Stimulated activated CD4-positive, alpha-beta T cell treated with anti-CD3 and anti-CD28 coated beads, Interleukin-15, amount 100 ng/mL, for 1 hour (primary cell): ENCODE measurements around the gene KSR2.

Experiments used
- DNase-seq, 2 donors: peaks; one replicate each; pipeline ENCODE4 v3.0.0-alpha.2; 2020; ENCODE audit warnings: low read depth in 1 of 2, low spot score in 1 of 2

The KSR2 gene

DNA sequence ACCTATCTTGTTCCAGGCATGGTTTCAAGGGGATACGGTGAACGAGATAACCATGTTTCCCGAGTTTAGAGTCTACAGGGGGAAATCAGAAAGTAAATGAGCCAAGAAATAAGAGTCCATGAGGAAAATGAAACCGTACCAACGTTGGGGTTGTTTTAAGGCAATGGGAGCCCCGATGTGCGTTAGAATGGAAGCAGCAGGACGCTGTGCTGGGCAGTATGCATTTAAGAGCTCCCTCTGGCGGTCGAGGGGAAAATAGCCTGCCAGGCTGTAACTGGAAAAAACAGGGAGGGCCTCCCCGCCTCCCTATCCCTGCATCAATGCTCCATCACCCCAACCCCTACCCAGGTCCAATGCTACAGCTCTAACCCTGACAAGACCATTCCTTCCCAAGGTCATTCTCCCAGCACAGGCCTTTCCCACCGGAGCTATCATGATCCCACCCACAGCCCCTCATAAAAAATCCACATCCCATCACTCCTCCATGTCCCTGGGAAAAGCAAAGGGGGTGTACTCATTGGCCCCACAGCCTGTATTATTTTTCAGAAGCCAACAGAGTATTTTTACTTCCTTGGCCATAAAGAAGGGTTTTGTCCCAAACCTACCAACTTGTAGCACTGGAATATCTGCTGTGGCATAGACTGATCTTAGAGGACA lies 381.0 kb downstream of the KSR2 start:
- DNase-seq = peak in 1 of 2 donors; percentile 8

DNA sequence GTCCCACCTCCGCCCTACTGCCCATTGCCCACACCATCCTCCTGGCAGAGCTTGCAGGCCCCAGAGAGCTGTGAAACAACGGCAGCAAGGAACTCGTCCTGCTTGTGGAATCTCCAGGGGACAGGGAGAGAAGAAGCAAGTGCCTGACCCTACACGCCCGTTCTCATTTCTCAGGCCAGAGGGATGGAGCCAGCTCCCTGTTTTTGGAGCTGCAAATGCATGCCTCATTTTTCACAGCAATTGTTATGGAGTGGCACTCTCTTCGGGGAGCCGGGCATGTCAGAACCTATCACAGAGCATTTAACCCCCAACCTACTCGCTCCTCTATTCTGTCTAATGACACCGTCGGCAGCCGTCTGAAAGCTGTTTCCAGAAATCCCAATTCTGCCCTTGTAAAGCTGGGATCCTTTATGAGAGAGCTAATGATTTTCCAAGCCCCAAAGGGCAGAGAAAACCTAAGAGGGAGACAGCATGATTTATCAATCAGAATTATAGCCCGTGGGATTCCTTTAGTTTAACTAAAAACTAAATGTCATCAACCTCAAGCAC lies 385.0 kb downstream of the KSR2 start:
- no peak for DNase-seq

DNA sequence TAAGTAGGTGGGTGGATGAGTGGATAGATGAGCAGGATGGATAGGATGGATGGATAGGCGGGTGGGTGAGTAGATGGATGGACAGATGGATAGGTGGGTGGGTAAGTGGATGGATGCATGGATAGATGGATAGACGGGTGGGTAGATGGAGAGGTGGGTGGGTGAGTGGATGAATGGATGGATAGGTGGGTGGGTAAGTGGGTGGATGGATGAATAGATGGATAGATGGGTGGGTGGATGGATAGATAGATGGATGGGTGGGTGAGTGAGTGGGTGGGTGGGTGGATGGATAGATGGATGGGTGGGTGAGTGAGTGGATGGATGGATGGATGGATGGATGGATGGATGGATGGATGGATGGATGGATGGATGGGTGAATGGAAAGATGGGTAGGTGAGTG lies 385.7 kb downstream of the KSR2 start:
- DNase-seq = no peak

DNA sequence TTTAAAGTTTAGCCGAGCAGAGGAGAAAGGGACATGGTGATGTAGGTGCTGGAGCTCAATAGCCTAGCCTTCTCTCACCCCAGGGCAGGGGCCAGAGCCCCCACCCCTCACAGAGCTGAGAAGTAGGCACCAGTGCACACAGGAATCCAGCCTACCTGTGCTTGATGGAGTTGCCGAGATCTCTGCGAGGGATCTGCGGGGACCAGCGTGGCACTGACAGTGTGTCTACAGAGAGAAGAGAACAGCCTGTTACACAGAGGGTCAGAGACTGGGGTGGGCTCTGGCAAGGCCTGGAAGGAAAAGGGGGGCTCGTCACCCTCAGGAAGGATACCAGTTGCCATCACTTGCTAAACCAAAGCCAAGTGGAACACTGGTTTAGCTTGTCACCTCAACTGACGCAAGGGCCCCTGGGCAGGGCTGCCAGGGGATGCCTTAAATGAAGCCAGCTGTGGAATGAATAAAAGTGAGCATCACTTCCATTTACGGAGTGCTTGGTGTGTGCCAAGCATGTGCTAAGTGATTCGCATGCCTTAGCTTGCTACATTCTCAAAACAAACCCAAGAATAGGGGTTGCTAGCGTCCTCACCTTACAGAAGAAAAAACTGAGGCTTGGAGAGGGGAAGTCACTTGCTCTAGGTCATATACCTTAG lies 386.5 kb downstream of the KSR2 start:
- no peak for DNase-seq

DNA sequence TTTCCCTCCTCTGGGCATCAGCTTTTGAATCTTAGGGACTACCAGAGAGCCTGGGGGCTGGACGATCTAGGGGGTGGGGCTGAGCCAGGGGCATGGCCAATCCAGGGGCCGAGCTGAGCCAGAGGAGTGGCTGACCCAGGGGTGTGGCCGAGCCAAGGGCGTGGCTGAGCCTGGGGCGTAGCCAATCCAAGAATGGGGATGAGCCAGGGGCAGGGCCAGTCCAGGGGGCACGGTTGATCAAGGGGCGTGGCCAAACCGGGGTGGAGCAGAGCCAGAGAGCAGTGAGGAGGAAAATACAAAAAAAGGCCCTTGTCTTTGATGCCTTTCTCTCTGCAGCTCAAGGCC lies 388.1 kb downstream of the KSR2 start:
- no peak for DNase-seq

DNA sequence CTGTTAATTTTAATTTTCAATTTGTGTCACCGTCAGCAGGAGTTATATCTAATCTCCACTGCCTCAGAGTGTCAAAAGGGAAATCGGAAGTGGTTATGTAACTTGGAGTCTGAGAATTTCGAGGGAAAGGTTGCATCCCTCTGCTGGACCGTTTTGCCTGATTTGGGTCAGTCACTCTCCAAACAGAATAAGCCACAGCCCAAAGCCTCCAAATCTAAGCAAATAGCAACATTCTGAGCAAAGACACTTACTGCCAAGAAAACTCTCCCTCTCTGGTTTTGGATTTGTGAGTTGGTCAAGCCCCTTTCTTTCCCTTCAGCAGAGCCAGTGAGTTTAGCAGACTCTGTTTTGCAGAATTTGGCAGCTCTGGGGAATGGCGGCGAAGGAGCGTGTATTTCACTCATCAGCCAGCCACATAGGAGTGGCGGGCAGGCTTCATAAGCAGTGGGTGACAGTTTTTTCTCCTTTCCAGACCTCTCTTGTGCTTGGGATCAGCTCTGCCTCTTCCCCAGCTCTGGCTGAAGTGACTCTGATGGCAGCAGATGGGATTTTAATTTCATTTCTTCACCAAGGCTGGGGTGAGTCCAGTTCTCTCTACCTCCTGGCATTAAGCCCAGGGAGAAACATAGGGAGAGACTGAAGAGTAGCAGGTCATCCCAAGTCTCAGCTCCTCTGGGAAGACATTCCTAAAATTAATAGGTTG lies 388.6 kb downstream of the KSR2 start:
- no peak for DNase-seq

DNA sequence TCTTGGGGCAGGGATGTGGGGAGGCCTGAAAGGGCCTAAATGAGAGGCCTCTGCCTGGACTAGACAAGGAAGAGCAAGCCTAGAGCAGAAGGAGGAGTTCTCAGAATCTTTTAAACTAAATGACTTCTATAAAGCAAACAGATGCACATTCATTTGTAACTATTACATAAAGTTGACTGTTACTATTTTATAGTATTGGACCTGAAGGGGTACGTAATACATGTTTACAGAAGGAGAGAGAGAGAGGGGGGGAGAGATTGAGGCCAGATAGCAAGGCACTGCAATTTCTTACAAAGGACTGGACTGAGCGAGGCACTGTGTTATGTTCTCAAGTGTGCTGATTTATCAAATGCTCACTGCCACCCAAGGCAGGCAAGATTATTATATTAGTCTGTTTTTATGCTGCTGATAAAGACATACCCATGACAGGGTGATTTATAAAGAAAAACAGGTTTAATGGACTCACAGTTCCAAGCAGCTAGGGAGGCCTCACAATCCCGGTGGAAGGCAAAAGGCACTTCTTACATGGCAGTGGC lies 391.6 kb downstream of the KSR2 start:
- no peak for DNase-seq

DNA sequence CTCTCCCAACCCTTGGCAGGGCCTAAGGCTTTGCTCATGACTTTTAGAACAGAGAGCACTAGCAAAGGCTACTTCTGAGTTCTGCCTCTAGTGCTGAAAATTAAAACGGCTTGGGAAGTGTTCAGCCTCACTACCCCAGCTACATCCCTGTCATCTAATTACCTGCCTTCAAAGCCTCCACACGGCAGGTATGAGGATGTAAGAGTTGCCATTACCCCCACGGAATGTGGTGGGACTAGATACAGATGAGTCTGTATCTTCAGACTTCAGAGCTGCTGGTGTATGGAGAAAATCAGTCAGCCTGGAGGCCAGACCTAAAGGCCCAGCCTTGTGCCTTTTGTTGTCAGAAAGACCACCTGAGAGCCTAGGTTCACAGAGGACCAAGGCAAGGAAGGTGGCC lies 392.7 kb downstream of the KSR2 start:
- DNase-seq = no peak

DNA sequence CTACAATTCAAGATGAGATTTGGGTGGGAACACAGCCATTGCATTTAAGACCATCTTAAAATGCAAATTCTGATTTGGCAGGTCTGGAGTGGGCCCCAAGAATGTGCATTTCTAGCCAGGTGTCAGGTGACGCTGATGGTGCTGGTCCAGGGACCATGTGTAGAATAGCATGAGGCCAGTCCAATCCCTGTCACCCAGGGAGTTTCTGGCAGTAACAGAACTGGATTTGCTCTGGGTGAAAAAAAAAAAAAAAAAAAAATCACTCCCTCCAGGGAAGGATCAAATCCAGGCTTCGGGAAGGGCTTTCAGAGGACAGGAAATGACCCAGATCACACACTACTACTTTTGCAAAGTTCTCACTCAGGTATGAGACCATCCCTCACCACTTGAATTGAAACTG lies 394.1 kb downstream of the KSR2 start:
- no peak for DNase-seq

DNA sequence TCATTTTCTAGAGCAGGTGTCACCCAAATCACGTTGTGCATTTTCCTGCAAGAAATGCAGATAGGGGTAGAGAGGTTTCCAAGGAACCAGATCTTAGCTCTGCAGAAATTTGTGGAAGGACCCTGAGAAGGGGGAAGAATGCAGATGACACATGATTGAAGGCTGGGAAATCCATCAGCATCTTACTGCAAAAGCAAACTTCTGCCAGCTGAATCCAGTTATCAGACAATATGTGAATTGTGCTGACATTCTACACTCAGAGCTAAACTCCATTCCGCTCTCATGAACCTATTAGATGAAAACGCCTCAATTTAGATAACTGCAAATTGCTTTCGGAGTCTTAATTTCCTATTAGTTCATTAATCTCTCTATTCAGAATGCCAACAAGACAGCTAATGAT lies 396.0 kb downstream of the KSR2 start:
- DNase-seq = no peak

DNA sequence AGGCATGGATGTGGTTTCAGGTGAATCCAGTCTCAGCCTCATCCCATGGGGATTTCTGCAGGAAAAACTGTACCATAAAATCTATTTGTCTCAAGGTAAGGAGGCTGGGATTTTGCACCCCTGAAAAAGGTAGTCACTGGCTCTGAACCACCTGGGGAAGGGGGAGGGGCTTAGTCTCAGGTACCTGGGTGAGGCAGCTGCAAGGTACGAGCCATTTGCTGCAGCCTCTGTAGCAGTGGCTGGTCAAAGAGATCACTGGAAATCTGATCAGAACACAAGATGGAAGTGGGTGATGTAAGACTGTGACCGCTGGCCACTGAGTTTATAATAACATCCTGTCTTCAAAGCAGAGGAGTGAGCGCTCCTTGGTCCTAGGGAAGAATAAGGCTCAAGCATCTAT lies 397.5 kb downstream of the KSR2 start:
- DNase-seq = no peak

DNA sequence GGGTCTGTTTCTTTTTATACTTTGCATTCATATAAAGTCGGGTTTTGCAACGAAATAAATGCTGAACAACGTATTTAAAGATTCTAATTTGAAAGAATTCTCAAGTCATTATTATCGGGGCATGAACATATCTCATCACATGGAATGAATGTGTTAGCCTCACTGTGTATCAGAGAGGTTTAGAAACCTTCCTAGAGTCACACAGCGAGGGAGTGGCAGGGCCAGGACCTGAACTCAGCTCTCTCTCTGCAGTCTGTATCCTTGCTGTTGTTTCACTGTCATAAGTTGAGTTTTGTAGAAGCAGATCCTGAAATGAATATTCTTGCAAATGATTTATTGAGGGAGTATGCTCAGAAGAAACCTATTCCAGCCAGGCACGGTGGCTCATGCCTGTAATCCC lies 398.2 kb downstream of the KSR2 start:
- DNase-seq = no peak

DNA sequence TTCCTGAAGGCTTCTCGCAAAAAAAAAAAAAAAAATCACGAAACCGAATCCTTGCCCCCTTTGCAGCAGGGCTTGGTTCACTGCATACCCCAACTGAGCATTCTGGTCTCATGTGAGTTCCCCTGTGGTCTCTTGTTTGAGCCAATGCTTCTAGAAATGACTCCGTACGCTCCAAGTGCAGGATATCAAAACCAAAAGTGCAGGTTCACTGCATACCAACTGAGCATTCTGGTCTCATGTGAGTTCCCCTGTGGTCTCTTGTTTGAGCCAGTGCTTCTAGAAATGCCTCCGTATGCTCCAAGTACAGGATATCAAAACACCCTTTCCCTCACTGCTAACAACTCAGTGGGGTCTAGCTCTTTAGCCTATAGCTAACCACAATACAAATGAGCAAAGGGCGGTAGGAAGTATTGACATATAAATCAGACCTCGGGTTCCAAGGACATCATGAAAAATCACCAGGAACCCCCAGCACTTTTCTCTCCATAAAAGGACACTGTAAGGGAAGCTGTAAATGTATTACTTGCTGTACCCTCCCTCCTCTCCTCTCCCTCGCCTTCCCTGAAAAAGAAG lies 401.1 kb downstream of the KSR2 start:
- DNase-seq = no peak

DNA sequence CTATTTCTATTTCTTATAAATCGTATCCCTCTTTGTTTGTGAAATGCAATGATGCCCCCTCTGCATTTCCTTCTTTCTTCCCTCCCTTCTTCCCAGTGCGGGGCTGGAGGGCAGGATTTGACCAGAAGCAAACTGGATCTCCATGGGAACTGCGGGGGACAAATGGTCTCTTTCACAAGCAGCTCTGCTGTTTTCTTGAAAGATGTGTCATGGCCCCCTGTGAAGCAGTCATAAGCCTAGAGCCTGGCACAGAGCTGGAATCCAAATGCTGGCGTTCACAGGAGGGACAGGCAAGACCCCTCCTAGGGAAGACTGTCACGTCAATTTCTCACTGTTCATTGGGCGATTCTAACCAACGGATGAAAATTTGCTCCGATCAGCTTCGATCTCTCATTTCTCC lies 403.9 kb downstream of the KSR2 start:
- DNase-seq = no peak

DNA sequence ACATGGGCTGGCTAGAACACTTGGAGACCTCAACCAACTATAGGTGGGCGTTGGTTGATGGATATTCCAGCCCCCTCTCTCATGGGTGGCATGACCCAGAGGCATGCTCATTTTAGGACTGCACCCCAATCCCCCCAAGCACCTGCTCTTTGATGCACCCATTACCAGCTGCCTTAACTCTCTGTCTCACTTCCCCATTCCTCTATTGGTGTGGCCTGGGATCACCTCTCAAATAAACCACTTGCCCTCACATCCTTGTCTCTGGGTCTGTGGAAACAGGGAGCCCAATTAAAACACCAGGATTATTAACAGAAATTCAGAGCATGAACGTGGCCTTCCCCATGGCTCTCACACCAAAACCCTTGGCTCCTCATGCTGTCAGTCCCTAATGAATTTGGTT lies 405.1 kb downstream of the KSR2 start:
- no peak for DNase-seq

DNA sequence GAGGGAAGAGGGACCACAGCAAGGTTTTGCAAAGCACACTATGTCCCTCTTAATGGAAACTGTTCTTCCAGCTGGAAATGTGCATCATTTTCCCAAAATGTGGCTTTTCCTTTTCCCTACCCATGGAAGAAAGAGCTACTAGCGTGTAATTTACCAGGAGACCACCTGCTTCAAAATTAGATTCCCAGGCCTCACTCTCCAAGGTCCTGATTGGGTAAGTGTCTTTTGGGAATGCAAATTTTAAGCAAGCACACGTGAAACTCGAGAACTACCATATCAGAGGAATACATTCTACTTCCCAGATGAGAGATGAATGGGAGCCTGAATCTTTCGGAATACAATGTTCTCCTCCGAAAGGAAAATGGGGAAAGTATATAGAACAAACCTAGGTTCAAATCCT lies 405.8 kb downstream of the KSR2 start:
- DNase-seq = no peak

DNA sequence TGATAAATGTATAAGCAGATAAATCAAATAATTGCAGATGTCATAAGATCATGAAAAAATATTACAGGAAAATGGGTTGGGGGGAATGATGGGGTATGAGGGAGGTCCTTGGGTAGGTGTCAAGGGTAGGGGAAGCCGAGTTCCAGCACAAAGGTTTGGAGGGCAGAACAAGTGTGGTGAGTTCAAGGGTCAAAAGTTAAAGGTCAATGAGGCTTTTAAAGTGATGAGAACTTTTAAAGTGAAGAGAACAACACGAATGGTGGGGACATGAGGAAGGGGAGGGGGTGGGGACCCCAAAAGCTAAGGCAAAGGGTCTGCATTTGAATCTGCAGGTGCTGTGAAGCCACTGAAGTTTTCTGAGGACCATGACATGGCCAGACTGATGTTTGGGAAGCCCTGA lies 406.8 kb downstream of the KSR2 start:
- no peak for DNase-seq

DNA sequence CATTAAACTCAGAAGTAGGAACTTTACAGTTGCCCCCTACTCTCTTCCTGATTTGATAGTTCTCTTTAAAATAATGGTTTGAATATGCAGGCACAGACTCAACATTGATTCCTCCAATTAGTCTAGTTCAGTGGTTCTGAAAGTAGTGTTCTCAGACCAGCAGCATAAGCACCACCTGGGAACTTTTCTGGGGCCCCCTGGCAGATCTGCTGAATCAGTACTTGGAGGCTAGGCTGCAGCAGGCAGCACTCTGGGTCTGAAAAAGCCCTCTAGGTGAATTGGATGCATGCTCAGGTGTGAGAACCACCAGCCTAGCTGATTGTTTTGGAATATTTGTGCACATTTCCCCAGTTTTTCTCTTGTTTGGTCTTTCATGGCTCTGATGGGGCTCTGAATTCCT lies 408.8 kb downstream of the KSR2 start:
- no peak for DNase-seq

DNA sequence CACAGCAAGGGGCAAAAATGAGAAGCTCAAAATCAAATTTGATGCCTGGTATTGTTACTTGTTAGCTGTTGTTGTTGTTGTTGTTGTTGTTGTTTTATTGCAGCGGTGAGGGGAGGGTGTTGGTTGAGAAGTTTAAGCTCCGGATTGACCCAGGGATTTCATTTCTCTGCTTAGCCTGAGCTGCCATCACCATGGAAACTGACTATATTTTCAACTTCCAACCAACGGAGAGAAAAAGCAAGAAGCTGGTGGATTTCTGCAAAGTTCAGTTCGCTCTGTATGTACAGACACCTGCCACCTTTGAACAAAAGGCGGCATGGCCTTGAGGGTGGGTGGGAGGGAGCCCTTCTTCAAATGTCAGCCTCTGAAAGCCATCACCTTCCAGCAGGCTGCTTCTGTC lies 412.9 kb downstream of the KSR2 start:
- no peak for DNase-seq

DNA sequence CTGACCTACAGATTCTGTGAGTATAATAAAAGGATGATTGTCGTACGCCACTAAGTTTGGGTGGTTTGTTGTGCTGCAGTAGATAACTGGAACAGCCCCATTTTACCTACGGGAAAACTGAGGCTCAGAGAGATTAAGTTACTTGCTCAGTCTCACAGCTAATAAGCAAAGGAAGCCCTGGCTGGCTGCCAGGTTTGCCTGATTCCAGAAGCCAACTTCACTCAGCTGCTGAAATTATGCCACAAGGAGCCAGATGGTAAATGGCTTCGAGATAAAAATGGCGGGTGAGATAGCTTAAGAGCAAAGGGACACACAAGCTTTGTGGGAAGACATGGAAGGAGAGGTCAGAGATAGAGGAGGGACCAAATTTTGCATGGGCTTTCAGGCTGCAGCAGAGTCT lies 415.8 kb downstream of the KSR2 start:
- DNase-seq = no peak

DNA sequence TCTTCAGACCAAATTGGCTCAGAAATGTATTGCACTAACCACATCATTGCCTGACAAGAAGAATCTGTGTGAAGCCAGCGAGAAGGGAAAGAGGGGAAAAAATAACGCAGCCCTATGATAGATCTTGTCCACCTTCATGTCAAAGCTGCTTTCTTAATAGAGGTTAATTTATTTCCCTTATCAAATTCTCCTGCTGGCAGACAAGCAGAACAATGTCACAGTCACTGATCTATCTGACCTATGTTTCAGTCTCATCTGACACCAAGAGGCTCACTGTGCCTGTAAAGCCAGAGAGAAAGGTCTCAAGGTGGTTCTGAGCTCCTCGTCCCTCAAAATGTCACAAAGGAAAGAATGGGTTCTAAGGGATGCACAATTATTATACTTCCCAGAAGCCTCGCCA lies 417.1 kb downstream of the KSR2 start:
- no peak for DNase-seq

DNA sequence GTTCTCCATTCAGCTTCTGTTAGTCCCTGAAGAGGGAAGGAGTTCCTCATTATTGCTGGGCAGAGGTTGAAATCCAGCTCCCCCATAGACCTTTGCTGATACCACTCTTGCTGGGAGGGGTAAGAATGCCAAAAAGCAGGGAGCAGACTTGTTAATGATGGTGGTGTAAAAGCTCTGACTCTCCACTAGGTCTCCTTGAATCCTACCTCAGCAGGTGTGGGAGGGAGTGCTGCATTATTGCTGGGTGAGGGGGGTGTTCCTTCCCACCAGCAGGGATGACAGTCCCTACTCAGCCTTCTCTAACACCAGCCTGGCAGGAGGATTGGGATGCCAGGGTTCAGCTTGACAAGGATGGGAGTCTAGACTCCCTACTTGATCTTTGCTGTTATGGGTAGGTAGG lies 421.6 kb downstream of the KSR2 start:
- DNase-seq = no peak
